Right lobe of liver (tissue), 6 donors: ENCODE data around the gene CAPN12. TPM values are rescaled to one million over a fixed set of nuclear protein-coding genes. Genes with fewer than 3 reads are reported as not detected.
A peak's percentile ranks its signal among the peaks of the same experiment; 100 is the strongest.
"Not testable (repeated sequence)": the region's sequence is repeated elsewhere in the genome, so short reads cannot be mapped to it uniquely, and the experiment has no call there.

Experiments used
- ATAC-seq, 4 donors: fragments of 200-7000 bp; cut with Tn5 transposase; one replicate each; pipeline ENCODE4 v1.9.1; 2020; ENCODE audit warnings: mild to moderate bottlenecking in 4 of 4, moderate library complexity in 4 of 4
- DNase-seq, 3 donors: peaks; one replicate each; pipeline ENCODE4 v3.0.0-alpha.2; 2020
- H3K27ac ChIP-seq, 3 donors: fragments of 200-600 bp; one replicate each; pipeline ENCODE4 v1.8.0; 2022
- H3K27me3 ChIP-seq, 2 donors: fragments of 200-600 bp; one replicate each; pipeline ENCODE4 v1.8.0; 2022
- H3K36me3 ChIP-seq, 4 donors: fragments of 200-600 bp; sonication (generic) in 1 of 4; one replicate each; pipeline versions ENCODE4 v1.5.1 to v1.8.0; 2017 to 2022; ENCODE audit warnings: control low read depth in 1 of 4
- H3K4me1 ChIP-seq, 4 donors: fragments of 200-600 bp; sonication (generic) in 1 of 4; one replicate each; pipeline versions ENCODE4 v1.5.1 to v1.8.0; 2017 to 2022; ENCODE audit warnings: control low read depth in 1 of 4
- H3K4me3 ChIP-seq, 3 donors: fragments of 200-600 bp; one replicate each; pipeline ENCODE4 v1.8.0; 2022
- H3K9me3 ChIP-seq, 4 donors: fragments of 200-600 bp; sonication (generic) in 1 of 4; one replicate each; pipeline versions ENCODE4 v1.5.1 to v1.8.0; 2017 to 2022; ENCODE audit warnings: control low read depth in 1 of 4
- CTCF ChIP-seq, 4 donors: fragments of 200-600 bp in 3 of 4; fragments of 450-650 bp in 1 of 4; IDR thresholded peaks; one replicate each; pipeline versions ENCODE4 v1.5.1 to v1.8.0; 2016 to 2022; ENCODE audit warnings: antibody characterized with exemption in 4 of 4, mild to moderate bottlenecking in 2 of 4
- POLR2A ChIP-seq: fragments of 450-650 bp; IDR thresholded peaks from one replicate; pipeline ENCODE4 v1.6.1; 2017; ENCODE audit warnings: antibody characterized with exemption, mild to moderate bottlenecking
- WGBS: methylation state at CpG from one replicate; pipeline ENCODE4 v1.1.6; 2018; ENCODE audit warnings: low coverage, low lambda C conversion rate; ENCODE audit not compliant: insufficient coverage; ENCODE audit errors: missing lambda C conversion rate; 5-methylcytosine and 5-hydroxymethylcytosine counted together
- intact Hi-C, 2 donors: fragments of 100-400 bp; cut with DNase I; formaldehyde crosslinking; loops; one replicate each; pipeline versions ENCODE4 v1.11.2 to v1.14.1; 2022
- total RNA-seq, 6 experiments: library from RNA; depleted of rRNA in 2 of 6; stranded (reverse); fragments of >200 nt in 2 of 6; fragmentation: NEBNext Ultra II Directional in 3 of 6; extraction: Animal tissue kit (Norgen Biotek cat#: 25700) in 3 of 6; gene quantifications; one replicate each; pipeline versions ENCODE4 v1.1.0 to v1.2.4, GENCODE V29; 2016 to 2023
- donor health status: DM: no; HTN: yes; CAD: no.
- donor health status: DM: no; HTN: no; CAD: no.
- donor health status: DM: no; HTN: no; CAD: no.
- donor health status: DM: no; HTN: yes; CAD: no.
- donor health status: DM: no; HTN: yes; CAD: no.

The CAPN12 gene
- total RNA-seq, 6 experiments from 2014 or later, result 2.2 to 45.3 (median 16.3) TPM

- WGBS, result 78% methylated on average over 6 of the region's 17 CpGs
- Histone ChIP-seq H3K36me3 (no peaks in the 10 kb centered on the region), H3K27ac (no peak within 1 kb of the TSS), H3K4me3 (no peak within 1 kb of the TSS), H3K4me1 (peaks cover 0 to 6% (median 0%) of the 10 kb centered on the region in 4 donors), H3K27me3 (no peaks in the 10 kb centered on the region), H3K9me3 (no peaks in the 10 kb centered on the region)
- no peak for TF ChIP-seq POLR2A
- TF ChIP-seq CTCF (IDR thresholded peaks at IDR 0.05), result no peak
- no peak for ATAC-seq
- intact Hi-C loops, result no loop called here
- DNase-seq, result peak in 1 of 3 donors; percentile 33
These were observed 44.4 kb upstream of the CAPN12 start, which contains the start of gene LGALS7B for GRCh38 chr19:38788478-38789243. TSS of gene LGALS7B (plus strand) at chr19:38789200. CDS start at chr19:38789227, 27 bp downstream.

- ATAC-seq, result no peak
- 90% methylated on average over 3 of the region's 11 CpGs for WGBS
- intact Hi-C loops, result no loop called here
- TF ChIP-seq POLR2A (no peak), CTCF (IDR thresholded peaks at IDR 0.05) (no peak)
- DNase-seq, result peak in 1 of 3 donors; percentile 36
- Histone ChIP-seq H3K9me3 (no peaks in the 10 kb centered on the region), H3K4me3 (no peak overlapping the region), H3K27ac (no peak overlapping the region), H3K27me3 (no peaks in the 10 kb centered on the region), H3K4me1 (peaks cover 0 to 6% (median 0%) of the 10 kb centered on the region in 4 donors), H3K36me3 (no peaks in the 10 kb centered on the region)
These were observed 42.4 kb upstream of the CAPN12 start for GRCh38 chr19:38786572-38787265.

GRCh38 chr19:38786061-38786460 lies 41.8 kb upstream of the CAPN12 start:
- H3K4me3 ChIP-seq, H3K4me1 ChIP-seq, H3K9me3 ChIP-seq, H3K27me3 ChIP-seq, H3K36me3 ChIP-seq, intact Hi-C loops, H3K27ac ChIP-seq, ATAC-seq: not testable (repeated sequence)
- peak in 1 of 3 donors; percentile 5 for DNase-seq
- 88% methylated on average over 3 of the region's 3 CpGs for WGBS

- no peaks in the 10 kb centered on the region for H3K27me3 ChIP-seq
- peak in 1 of 3 donors; percentile 29 for DNase-seq
- H3K4me1 ChIP-seq, result peaks cover 0 to 6% (median 0%) of the 10 kb centered on the region in 4 donors
- H3K9me3 ChIP-seq, result no peaks in the 10 kb centered on the region
- 100% methylated on average over 1 of the region's 7 CpGs for WGBS
- no peak overlapping the region for H3K27ac ChIP-seq
- H3K36me3 ChIP-seq, result no peaks in the 10 kb centered on the region
- intact Hi-C loops, result no loop called here
- TF ChIP-seq CTCF (IDR thresholded peaks at IDR 0.05), result no peak
- TF ChIP-seq POLR2A, result no peak
- no peak for ATAC-seq
- H3K4me3 ChIP-seq, result no peak overlapping the region
These were observed 41.0 kb upstream of the CAPN12 start for GRCh38 chr19:38785187-38785699.

GRCh38 chr19:38784224-38784623 lies 40.0 kb upstream of the CAPN12 start:
- ATAC-seq (peak in 3 of 4 donors; percentile 61 to 85 (median 70)), DNase-seq (peak in 1 of 3 donors; percentile 5)
- TF ChIP-seq CTCF (IDR thresholded peaks at IDR 0.05) (no peak), POLR2A (no peak)
- Histone ChIP-seq H3K27me3 (no peaks in the 10 kb centered on the region), H3K9me3 (no peaks in the 10 kb centered on the region), H3K4me1 (peaks cover 0 to 6% (median 0%) of the 10 kb centered on the region in 4 donors), H3K4me3 (no peak overlapping the region), H3K27ac (no peak overlapping the region), H3K36me3 (no peaks in the 10 kb centered on the region)
- intact Hi-C loops, result no loop called here
- 56% methylated on average over 3 of the region's 3 CpGs for WGBS

- intact Hi-C loops, H3K4me1 ChIP-seq, H3K9me3 ChIP-seq, H3K4me3 ChIP-seq, H3K36me3 ChIP-seq, ATAC-seq, H3K27me3 ChIP-seq, H3K27ac ChIP-seq: not testable (repeated sequence)
- DNase-seq, result peak in 1 of 3 donors; percentile 27
- WGBS, result 83% methylated on average over 10 of the region's 13 CpGs
These were observed 37.9 kb upstream of the CAPN12 start for GRCh38 chr19:38782212-38782611.
